ENCODE data around the gene ALDH1A2. TPM values are rescaled to one million over a fixed set of nuclear protein-coding genes. Genes with fewer than 3 reads are reported as not detected.

ALDH1A2 gene
- total RNA-seq, 1 experiment from 2014 or later: not detected

- no peak for DNase-seq (ENCODE audit: low read depth)
Observed at GRCh38 chr15:57994221-57995049, 71.1 kb downstream of the ALDH1A2 start.

DNA sequence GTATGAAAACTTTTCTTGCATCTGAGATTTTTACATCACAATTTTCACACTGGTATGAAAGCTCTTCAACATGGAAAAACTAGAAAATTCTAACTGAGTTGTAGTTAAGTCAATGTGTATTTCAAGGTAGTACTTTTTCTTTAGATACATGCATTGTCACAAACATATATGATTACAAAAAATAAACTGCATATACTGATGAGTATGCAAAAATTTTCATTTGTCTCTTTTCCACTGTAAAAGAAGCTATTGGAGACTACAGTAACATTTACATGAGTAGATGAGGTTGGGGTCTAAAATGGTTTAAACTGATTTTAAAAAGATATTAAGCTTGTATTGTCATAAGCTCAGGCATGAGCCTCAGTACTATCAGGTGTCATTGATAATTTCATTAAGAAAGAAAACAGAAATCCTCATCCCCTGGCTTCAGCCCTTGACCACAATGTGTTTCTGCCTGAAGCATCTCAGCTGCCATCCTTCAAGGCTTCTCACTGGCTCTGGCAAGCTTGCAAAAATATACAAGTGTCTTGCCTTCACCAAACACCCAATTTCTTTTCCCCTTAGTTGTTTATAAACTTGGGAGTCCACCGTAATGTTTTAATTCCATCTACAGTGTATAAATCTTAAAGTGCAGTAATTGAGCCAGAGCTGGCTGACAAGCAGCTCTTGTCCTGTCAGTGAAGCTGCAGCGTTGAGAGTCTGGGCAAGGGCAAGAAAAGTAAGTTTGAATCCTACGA lies 71.9 kb downstream of the ALDH1A2 start:
- no peak for DNase-seq (ENCODE audit: low read depth)

- DNase-seq (ENCODE audit: low read depth): no peak
Observed at GRCh38 chr15:57992761-57993355, 72.7 kb downstream of the ALDH1A2 start.

GRCh38 chr15:57973534-57973933 lies 92.0 kb downstream of the ALDH1A2 start:
- DNase-seq (ENCODE audit: low read depth): no peak

DNA sequence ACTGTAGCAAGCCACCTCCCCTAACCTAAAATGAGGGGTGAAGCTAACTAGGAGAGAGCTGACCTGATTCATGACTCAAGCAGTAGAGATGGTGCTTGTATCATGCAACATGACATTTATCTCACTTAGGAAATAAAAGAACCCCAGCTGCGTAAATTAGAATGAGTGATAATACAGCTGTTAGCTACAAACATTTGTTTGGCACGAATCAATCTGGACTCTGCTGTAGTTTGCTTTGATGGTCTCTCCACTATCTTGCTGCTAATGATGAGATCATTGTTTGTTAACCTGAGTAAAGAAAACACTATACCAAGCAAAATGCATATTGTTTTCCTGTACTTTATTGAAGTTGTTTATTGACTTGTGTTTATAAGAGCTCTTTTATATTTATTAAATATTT lies 92.6 kb downstream of the ALDH1A2 start:
- DNase-seq (ENCODE audit: low read depth): no peak

- DNase-seq (ENCODE audit: low read depth): no peak
Observed at GRCh38 chr15:57969996-57970395, 95.5 kb downstream of the ALDH1A2 start.

GRCh38 chr15:57969355-57969754 lies 96.2 kb downstream of the ALDH1A2 start:
- DNase-seq (ENCODE audit: low read depth): peak; percentile 8

DNA sequence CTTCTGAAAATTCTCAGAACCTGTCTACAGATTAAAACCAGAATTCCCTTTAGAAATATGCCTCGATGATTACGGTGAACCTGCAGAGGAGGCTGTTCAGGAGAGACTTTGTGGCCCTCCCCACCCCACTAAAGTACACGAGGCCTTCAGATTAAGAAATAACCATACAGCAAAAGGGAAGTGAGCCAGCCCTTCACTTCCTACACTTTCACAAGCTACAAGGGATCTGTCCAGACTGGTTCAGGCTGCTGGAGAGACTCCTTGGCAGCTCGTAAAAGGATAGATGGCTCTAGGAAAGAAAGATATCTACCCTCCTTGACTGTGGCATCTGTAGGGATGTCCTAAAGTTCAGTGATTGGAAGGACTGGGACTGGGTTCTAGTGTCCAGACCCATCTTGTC lies 102.6 kb downstream of the ALDH1A2 start:
- no peak for DNase-seq (ENCODE audit: low read depth)

DNA sequence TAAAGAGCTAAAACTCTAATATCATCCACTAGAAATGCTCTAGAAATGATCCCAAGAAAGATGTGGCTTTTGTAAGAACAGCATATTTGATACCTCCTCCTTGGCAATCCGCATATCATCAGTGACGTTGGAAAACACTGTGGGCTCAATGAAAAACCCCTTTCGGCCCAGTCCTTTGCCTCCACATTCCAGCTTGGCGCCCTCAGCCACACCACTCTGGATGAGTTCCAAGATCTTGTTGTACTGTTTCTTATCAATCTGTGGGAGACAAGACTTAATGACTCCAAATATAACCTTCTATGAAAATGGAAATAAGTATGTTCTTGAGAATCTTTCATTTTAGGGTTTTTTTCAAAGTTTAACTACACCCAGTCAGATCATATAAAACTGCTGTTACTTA lies 103.6 kb downstream of the ALDH1A2 start:
- no peak for DNase-seq (ENCODE audit: low read depth)

GRCh38 chr15:57957113-57957512 lies 108.4 kb downstream of the ALDH1A2 start:
- no peak for DNase-seq (ENCODE audit: low read depth)

DNA sequence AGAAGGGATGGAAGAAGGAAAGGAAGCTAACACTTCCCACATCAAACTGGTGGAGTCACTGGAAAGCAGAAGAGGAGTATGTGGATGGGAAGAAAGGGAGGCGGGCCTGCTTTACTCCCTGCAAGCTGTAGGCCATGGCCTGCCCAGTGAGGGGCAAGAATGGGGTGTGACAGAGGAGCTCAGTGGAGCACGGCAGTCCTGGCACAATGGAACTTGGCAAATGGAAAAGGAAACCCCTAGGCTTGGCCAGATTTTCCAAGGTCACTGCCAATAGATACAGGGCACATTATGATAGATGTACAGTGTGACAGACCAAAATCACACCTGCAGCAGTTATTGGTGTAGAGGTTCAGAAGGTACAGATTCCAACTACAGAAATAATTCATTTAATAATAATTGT lies 111.6 kb downstream of the ALDH1A2 start:
- DNase-seq (ENCODE audit: low read depth): no peak

DNA sequence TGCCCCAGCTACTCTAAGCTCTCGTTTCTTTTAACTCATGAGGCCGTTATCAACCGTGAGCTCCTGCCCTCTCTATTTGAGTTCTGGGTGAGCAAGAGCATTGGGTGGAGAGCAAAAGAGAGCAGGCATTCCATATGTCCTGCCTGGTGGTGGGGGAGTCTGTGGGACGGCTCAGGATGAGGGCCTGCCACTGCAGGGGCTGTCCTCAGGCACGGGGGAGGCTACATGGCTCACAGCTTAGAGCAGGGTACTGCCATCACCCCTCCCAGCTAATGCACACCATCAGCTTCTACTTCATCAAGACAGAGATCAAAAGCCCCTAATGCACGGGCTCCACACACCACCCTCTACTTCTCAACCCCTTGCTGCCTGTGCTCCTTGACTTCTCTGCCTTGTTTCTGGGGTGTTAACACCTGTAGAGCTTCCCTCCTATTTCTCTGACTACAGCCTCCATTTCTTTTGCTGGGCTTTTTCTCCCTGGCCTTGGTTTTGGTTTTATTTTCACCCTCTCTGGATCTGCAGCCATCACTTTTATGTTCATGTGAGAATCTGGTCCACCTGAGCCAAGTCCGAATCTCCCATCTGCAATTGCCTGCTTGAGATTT lies 114.1 kb downstream of the ALDH1A2 start:
- no peak for DNase-seq (ENCODE audit: low read depth)

DNA sequence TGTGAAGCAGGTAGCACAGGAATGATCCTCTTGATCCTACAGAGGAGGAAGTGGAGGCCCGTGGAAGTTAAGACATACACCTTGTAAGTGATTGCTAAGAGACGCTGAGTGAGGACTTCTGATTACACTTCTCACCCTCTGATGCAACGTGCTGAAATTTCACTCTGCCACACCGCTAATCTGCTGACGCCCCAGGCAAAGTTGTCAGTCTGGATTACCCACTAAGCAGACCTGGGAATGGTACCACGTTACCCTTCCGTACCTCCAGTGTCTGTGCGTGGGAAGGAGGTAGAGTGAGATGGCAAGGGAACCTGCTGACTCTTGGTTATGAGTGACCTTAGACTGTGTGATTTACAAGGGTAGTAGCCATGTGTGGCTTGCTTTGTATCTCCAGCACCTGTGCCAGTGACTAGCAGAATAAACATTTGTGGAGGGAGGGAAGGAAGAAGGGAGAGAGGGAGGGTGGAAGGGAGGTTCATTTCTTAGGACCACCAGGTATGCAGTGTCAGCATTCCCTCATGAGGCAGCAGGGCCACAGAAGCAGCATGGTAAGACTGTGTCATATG lies 115.0 kb downstream of the ALDH1A2 start:
- no peak for DNase-seq (ENCODE audit: low read depth)

- no peak for DNase-seq (ENCODE audit: low read depth)
Observed at GRCh38 chr15:57949374-57949943, 116.1 kb downstream of the ALDH1A2 start.

DNA sequence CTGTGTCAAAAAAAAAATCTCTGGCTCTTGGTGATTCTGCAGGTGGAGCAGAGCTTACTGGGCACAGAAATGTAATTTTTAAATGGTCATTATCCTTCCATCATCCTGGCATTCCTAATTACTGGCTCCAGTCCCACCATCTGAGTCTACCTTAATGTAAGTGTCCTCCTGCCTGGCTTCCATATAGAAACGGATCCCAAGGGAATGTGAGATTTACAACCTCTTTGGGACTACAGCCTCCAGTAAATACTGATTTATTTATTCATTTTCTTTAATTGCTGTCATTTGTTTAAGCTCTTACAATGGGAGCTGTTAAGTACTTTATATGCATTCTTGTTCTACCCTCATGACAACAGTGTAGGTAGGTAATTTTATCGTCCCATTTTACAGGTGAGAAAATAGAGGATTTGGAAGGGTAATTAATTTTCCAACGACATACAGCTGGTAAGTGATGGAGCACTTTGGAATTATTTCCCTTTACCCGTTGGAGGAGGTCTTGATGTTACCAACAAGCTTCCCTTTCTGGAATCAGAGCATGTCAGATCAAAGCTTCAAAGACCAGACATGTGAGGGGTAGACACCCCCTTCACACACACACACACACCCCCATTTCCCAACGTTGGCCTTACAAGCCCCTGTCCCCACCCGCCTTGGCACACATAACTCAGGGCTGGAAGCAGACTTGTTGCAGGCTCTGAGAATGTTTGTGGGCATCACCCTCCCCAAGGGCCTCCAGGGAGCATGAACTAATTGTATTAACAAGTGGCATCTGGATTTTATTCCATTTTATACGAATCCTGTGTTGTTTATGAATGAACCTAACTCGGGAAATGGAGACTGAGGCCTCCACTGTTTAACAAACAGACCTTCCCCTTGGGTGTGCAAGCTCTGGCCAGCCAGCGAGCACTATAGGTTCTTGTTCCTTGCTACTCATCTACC lies 116.9 kb downstream of the ALDH1A2 start:
- DNase-seq (ENCODE audit: low read depth): no peak

DNA sequence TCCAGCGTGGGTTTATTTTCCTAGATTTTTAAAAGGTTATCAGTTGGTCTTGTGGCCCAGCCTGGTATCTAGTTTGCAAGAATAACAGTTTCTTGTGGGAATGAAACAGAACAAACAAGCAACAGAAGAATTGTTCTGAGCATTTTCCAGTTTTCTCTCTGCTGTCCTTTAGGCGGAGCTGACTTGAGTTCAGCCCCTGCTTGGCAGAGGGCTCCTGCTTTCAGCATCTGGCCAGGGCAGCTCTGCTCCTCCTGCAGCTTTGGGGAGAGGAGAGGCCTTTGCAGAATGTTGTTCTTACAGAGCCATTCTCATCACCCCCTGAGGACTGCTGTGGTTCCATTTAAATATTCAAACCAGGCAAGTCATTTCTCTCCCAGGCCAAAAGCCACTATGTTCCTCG lies 117.7 kb downstream of the ALDH1A2 start:
- DNase-seq (ENCODE audit: low read depth): peak; percentile 6

DNA sequence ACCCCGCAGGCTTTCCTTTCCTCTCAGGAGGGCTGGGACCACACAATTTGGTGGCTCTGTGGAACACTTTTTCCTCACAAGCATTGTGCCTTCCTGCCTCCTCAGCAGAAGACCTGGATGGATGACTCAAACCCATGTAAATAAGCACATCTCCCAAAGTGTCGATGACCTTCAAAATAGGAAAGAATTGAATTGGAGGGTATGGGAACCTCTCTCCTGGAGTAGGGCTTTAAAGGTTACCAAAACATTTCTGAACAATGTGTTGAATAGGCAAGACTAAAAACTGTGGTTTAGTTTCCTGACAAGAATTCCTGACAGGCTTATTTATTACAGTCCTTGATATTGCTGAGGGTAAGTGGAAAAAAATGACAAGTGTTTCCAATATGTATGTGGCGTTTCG lies 118.2 kb downstream of the ALDH1A2 start:
- no peak for DNase-seq (ENCODE audit: low read depth)

GRCh38 chr15:57946491-57947048 lies 118.9 kb downstream of the ALDH1A2 start:
- DNase-seq (ENCODE audit: low read depth): no peak

GRCh38 chr15:57945616-57946015 lies 119.9 kb downstream of the ALDH1A2 start:
- no peak for DNase-seq (ENCODE audit: low read depth)

DNA sequence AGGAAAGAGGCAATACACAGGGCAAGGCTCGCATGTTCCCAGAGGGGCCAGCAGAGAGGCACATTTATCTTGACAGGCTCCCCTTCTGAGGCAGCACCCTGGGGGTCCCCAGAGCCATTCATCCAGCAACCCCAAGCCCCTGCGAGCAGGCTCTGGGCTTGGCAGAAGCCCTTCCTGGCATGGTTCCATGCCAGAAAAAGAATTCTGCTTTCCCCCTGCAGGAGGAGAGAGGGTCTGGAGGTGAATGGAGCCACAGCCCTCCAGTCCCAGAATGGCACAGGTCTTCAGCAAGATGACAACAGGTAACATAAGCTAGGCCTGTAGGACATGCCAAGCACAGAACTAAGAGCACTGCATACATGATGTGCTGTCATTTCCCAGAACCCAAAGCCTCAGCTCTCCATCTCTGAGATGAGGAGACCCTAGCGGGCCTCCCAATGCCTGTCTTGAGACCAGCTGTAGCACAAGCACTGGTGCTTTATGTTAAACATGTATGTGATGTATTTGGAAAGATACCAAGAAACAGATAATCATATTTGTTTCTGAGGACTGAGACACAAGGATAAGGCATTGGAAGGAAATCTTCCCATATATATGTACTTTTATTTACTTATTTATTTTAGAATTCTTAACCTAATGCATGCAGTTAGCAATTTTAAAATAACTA lies 121.6 kb downstream of the ALDH1A2 start:
- DNase-seq (ENCODE audit: low read depth): no peak
